ENCODE data around the gene KCNS3. TPM values are rescaled to one million over a fixed set of nuclear protein-coding genes. Genes with fewer than 3 reads are reported as not detected.

Gene KCNS3
- total and polyA plus RNA-seq, 9 of the 15 experiments (the other 6 are each of a cell fraction or from before 2014, with no cell fraction given), result 0.01 to 0.75 (median 0.25) TPM

DNA sequence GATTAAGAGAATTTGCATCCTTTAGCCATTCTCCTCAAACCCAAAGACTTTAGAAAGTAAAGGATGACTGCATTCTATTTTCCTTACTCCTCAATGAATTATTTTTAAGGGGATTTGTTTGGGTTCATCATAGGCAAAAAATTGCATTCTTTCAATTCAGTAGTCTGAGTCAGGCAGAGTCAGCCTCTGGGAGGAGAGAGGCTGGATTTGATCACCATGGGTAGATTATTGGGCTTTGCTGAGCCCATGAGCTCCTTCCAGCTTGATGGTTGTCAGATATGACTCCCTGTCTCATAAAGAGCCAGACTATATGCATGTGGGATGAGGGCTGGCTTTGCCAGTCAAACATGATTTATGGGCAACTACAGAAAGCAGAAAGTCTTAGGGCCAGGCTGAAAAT, 101.2 kb downstream of the KCNS3 start:
- no TSS peak for BruUV-seq (replicated peaks)
- POLR2A ChIA-PET, result no interaction called here

More for the DNA sequence above, 101.2 kb downstream of the KCNS3 start:
- Histone ChIP-seq H3K9me3 (replicated peaks; ENCODE audit: control insufficient read depth, insufficient read depth, low read depth, low read length) (no peaks in the 10 kb centered on the region), H3K4me3 (no peak overlapping the region), H3K9me1 (ENCODE audit: control insufficient read depth, insufficient read depth, low read length) (no peaks in the 10 kb centered on the region), H3K4me2 (ENCODE audit: insufficient read depth, low read length) (no peak overlapping the region), H3K36me3 (ENCODE audit: control insufficient read depth, insufficient read depth, low read length) (no peaks in the 10 kb centered on the region), H3K27me3 (ENCODE audit: control insufficient read depth in 2 of 2, insufficient read depth in 2 of 2, low read length in 2 of 2) (no peaks in the 10 kb centered on the region), H3K4me1 (replicated peaks in 1 of 2; ENCODE audit: control insufficient read depth in 2 of 2, insufficient read depth in 2 of 2, low read length in 2 of 2) (no peaks in the 10 kb centered on the region), H4K20me1 (replicated peaks; ENCODE audit: control insufficient read depth, insufficient read depth, low read length) (no peaks in the 10 kb centered on the region), H3K79me2 (ENCODE audit: control insufficient read depth, insufficient read depth, low read length) (no peaks in the 10 kb centered on the region), H3K27ac (ENCODE audit: extremely low read depth, low read depth, low read length) (no peak overlapping the region), H3K9ac (ENCODE audit: insufficient read depth in 1 of 2, low read depth in 2 of 2, low read length in 2 of 2) (no peak overlapping the region), H2AFZ (ENCODE audit: low read depth, low read length) (no peak overlapping the region)
- intact Hi-C loops (cut with micrococcal nuclease) (no loop called here), in situ Hi-C loops (cut with MboI) (no loop called here)
- TF ChIP-seq IRF1 (CRISPR knock-in tag; IDR thresholded peaks at IDR 0.05; ENCODE audit: borderline replicate concordance), result no peak
- TF ChIP-seq ZKSCAN3 (CRISPR knock-in tag; IDR thresholded peaks at IDR 0.05), result no peak
- no peak for TF ChIP-seq ARID2 (IDR thresholded peaks at IDR 0.05)
- TF ChIP-seq ARID3A (IDR thresholded peaks at IDR 0.05; ENCODE audit: borderline replicate concordance, low read depth, low read length), result no peak
- no peak for TF ChIP-seq CHD4 (IDR thresholded peaks at IDR 0.05; ENCODE audit: insufficient read depth, insufficient replicate concordance, low read depth, low read length, poor library complexity, severe bottlenecking)
- TF ChIP-seq MIER1 (IDR thresholded peaks at IDR 0.05; ENCODE audit: low read depth), result no peak
- TF ChIP-seq HIVEP1 (CRISPR knock-in tag; IDR thresholded peaks at IDR 0.05), result no peak
- no peak for TF ChIP-seq RBM14 (IDR thresholded peaks at IDR 0.05; ENCODE audit: borderline replicate concordance, insufficient read depth, low read depth, low read length)
- TF ChIP-seq MAX (CRISPR knock-in tag; IDR thresholded peaks at IDR 0.05), result no peak
- TF ChIP-seq KDM5B (IDR thresholded peaks at IDR 0.05; ENCODE audit: insufficient replicate concordance, low read depth, low read length), result no peak
- no peak for TF ChIP-seq BDP1 (IDR thresholded peaks at IDR 0.05; ENCODE audit: insufficient read depth, insufficient read length)
- no peak for TF ChIP-seq ZNF212 (CRISPR knock-in tag; IDR thresholded peaks at IDR 0.05)
- TF ChIP-seq NCOA4 (IDR thresholded peaks at IDR 0.05; ENCODE audit: partially characterized antibody), result no peak
- TF ChIP-seq RAD51 (IDR thresholded peaks at IDR 0.05; ENCODE audit: borderline replicate concordance, low read depth), result no peak
- no peak for TF ChIP-seq POLR2B (IDR thresholded peaks at IDR 0.05; ENCODE audit: low read depth, partially characterized antibody)
- TF ChIP-seq E4F1 (CRISPR knock-in tag; IDR thresholded peaks at IDR 0.05; ENCODE audit: borderline replicate concordance), result no peak
- TF ChIP-seq HDAC6 (IDR thresholded peaks at IDR 0.05; ENCODE audit: low read depth, low read length), result no peak
- no peak for TF ChIP-seq RBBP5 (IDR thresholded peaks at IDR 0.05; ENCODE audit: borderline replicate concordance, insufficient read depth, low read length, poor library complexity, severe bottlenecking)
- CTCF ChIA-PET (ENCODE audit: low intra/inter-chr PET ratio), result no interaction called here
- DNase-seq (ENCODE audit: extremely low read depth in 1 of 4, low spot score in 3 of 4), result no peak
- no peak for FAIRE-seq
- ATAC-seq, result no peak
